Epithelial cell of esophagus (primary cell): Measurements from ENCODE around the gene HPCAL4.

Experiments
- DNase-seq: peaks from one replicate; pipeline ENCODE4 v3.0.0; 2010; ENCODE audit warnings: low read depth
- H3K4me3 ChIP-seq: 2 replicates; pipeline ENCODE4 v1.5.1; 2011; ENCODE audit warnings: mild to moderate bottlenecking, low read length, control low read depth
- CTCF ChIP-seq: IDR thresholded peaks from 2 replicates; pipeline ENCODE4 v1.5.1; 2011; ENCODE audit warnings: low read depth, mild to moderate bottlenecking, low read length, control low read depth, inconsistent platforms; ENCODE audit not compliant: insufficient read depth; ENCODE audit errors: missing control alignments

HPCAL4 gene

DNA sequence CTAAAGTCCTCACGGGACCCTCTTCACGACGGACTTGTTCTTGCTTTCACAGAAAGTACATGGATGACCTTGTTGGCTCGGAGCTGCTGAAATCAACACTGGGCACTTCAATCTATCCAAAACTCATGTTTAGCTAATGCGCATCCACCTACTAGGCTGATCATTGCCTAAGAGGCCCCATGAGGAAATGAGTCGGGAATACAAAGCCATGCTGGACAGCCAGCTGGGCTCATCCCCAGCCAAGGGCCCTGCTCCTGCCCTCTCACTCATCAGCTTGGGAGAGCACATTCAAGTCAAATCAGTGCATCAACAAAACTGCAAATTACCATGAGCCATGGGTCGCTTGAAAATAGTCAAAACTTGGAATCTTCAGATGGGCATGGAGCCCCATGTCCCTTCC lies 36.9 kb downstream of the HPCAL4 start:
- no peak for TF ChIP-seq CTCF
- DNase-seq: no peak
- no peak overlapping the region for H3K4me3 ChIP-seq

DNA sequence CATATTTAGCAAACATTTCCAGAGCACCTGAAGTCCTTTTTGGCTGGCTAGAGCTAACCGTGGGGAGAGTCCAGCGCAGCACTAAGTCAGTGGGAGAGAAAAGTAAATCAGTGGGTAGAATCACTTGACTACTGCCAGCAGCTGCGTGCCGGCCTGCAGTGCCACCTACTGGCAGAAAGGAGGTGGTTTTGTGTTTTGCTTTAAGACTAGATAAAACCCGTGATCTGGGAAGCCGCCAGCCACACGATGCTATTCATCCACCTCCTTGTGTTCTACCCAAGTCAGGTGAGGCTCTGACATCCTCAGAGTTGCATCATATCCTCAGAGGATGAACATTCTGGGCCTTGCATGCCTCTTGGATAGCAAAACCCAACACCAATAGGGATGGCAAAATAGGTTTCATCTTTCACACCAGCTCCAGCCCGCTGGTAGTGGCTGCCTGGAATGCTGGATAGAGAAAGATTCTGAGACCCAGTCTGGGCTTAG lies 37.6 kb downstream of the HPCAL4 start:
- H3K4me3 ChIP-seq: no peak overlapping the region
- TF ChIP-seq CTCF: peak; percentile 96
- peak; percentile 94 for DNase-seq

DNA sequence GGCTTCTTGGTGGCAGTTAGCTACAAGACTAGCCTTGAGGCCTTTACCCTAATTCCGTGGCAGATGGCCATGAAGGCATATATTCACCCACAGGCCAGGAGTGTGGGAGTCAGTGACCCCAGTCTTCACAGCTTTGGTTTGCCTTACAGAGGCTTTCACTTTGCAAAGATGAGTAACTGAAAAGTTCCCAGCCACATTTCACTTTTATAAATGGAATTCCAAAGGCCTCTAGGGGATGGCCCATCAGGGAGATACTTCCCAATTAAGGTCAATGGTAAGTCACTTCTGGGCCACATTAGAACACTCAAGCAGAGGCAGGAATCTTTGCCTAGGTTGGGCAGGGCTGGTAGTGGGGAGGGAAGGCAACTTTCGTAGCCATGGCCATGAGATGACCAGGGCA lies 38.7 kb downstream of the HPCAL4 start:
- TF ChIP-seq CTCF: no peak
- DNase-seq: no peak
- no peak overlapping the region for H3K4me3 ChIP-seq

DNA sequence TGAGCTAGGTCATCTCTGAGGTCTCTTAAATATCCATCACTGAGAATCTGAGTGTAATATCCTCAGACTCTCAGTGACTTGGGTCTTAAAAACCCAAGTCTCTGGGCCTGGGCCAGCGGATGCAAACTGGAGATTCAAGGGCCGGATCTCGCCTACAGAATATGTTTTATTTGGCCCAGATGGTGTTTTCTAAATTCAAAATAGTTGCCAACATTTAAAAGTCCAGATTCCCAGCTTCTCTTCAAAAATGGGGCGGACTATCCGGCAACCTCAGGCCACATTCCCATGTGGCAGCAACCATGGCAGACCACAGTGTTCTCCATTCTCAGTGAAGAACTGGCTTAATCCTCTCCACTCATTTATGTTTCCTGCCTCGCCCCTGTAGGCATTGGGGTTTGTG lies 39.1 kb downstream of the HPCAL4 start:
- no peak for TF ChIP-seq CTCF
- H3K4me3 ChIP-seq: no peak overlapping the region
- DNase-seq: no peak

DNA sequence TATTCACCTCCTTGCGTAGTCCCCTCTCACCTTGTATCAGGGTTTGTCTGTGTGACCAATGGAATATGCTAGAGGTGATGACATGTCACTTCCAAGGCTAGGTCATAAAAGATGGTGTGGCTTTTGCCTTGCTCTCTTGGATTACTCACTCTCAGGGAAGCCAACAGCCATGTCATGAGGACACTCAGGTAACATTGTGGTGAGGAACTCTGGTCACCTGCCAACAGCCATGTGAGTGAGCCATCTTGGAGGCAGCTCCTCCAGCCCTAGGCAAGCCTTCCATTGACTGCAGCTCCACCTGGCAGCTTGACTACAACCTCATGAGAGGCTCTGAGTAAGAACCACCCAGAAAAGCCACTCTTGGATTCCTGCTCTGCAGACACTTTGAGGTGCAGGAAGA lies 40.8 kb downstream of the HPCAL4 start:
- peak; percentile 55 for DNase-seq
- no peak overlapping the region for H3K4me3 ChIP-seq
- no peak for TF ChIP-seq CTCF

- DNase-seq: no peak
- TF ChIP-seq CTCF: no peak
Observed at GRCh38 chr1:39649636-39650185, 41.5 kb downstream of the HPCAL4 start.

GRCh38 chr1:39648496-39648895 lies 42.7 kb downstream of the HPCAL4 start:
- TF ChIP-seq CTCF: no peak
- no peak for DNase-seq
- no peak overlapping the region for H3K4me3 ChIP-seq

More at GRCh38 chr1:39649636-39650185, 41.5 kb downstream of the HPCAL4 start:
- H3K4me3 ChIP-seq: no peak overlapping the region
